CD4-positive, alpha-beta T cell treated with Interleukin-21 for 1 hour (primary cell): ENCODE data around the gene BTNL9.
"Not testable (repeated sequence)": the region's sequence is repeated elsewhere in the genome, so short reads cannot be mapped to it uniquely, and the experiment has no call there.

ENCODE experiments used
- DNase-seq: peaks from one replicate; pipeline ENCODE4 v3.0.0-alpha.2; 2020

Gene BTNL9

DNA sequence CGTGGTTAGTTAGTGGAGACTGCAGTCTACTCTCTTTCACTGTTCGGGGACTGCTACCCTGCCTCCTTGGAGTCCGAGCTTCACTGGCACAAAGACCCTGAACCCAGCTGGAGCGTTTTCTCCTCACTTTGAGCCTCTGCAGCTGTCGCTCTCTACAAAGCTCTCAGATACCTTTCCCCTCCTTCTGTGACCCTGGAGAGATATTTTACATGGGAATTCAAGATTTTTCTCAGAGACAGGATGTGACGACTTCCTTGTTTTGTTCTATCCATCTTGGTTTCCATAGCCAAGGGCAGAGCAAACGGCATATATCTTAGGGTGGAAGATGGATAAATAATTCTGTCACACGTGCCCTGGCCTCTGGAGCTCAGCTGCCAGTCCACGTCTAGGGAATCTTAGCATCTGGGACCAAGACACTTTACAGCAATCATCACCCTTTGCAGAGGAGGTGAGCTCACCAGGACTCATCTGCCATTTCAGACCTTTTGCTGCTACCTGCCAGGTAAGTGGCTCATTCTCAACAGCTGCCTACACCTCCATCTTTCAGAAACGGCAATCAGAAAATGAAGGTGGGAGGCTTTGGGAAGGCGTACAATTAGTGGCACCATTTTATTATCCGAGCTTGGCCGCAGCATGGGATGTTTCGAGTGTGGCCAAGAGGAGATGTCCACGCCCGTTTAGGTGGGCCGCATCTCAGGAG, at the start of gene BTNL9:
Gene BTNL9 (plus strand): TSS at position 336 of the 700 bp plus-strand sequence. CDS start 5,224 bp downstream, outside the sequence.
- DNase-seq: no peak

DNA sequence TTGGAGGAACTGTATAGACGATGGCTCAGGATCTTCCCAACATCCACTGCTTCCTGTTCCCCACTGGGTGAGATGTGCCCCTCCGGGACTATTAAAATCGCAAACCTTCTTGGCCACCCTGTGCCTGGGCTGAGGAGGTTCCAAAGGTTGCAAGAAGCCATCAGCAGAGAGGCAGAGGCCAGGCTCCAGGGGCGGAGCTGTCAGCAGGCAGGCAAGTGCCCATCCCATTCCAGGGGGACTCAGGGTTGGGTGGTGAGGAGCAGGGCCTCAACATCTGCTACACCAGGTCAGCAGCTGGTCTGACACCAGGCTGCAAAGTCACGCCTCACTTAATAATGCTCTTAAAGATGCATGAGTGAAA, 49.2 kb upstream of the BTNL9 start:
- DNase-seq: no peak

DNA sequence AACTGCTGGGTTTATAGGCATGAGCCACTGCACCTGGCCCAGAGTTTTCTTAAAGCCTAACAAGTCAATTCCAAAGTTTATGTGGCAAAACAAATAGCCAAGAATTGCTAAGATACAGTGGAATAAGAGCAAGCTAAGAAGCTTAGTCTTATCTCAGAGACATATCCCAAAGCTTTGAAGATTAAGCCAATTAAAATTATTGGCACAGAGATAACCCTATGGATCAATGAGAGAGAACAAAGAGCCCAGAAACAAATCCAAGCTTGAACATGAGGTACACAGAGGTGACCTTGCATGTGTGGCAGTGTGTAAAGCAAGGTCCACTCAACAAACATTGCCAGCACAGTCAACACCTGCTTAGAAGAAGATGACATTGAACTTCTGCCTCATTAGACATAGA, 38.1 kb upstream of the BTNL9 start:
- no peak for DNase-seq

DNA sequence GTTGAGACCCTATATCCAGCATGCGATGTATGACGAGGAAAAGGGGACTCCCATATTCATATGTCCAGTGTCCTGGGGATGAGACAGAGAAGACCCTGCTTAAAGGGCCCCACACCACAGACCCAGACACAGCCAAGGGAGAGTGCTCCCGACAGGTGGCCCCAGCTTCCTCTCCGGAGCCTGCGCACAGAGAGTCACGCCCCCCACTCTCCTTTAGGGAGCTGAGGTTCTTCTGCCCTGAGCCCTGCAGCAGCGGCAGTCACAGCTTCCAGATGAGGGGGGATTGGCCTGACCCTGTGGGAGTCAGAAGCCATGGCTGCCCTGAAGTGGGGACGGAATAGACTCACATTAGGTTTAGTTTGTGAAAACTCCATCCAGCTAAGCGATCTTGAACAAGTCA, 34.3 kb upstream of the BTNL9 start:
- DNase-seq: no peak

DNA sequence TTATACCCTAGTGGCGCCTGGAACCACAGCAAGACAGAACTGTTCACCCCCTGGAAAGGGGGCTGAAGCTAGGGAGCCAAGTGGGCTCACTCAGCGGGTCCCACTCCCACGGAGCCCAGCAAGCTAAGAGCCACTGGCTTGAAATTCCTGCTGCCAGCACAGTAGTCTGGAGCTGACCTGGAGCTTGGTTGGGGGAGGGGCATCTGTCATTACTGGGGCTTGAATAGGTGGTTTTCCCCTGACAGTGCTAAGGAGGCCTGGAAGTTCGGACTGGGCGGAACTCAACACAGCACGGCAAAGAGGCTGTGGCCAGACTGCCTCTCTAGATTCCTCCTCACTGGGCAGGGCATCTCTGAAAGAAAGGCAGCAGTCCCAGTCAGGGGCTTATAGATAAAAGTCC, 31.9 kb upstream of the BTNL9 start:
- no peak for DNase-seq

DNA sequence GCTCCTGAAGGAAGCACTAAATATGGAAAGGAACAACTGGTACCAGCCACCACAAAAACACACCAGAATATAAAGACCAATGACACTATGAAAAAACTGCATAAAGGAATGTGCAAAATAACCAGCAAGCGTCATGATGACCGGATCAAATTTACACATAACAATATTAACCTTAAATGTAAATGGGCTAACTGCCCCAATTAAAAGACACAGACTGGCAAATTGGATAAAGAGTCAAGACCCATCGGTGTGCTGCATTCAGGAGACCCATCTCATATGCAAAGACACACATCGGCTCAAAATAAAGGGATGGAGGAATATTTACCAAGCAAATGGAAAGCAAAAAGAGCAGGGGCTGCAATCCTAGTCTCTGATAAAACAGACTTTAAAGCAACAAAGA, 30.0 kb upstream of the BTNL9 start:
- DNase-seq: not testable (repeated sequence)

DNA sequence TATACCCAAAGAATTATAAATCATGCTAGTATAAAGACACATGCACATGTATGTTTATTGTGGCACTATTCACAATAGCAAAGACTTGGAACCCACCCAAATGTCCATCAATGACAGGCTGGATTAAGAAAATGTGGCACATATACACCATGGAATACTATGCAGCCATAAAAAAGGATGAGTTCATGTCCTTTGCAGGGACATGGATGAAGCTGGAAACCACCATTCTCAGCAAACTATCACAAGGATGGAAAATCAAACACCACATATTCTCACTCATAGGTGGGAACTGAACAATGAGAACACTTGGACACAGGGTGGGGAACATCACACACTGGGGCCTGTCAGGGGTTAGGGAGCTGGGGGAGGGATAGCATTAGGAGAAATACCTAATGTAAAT, 25.4 kb upstream of the BTNL9 start:
- DNase-seq: not testable (repeated sequence)

DNA sequence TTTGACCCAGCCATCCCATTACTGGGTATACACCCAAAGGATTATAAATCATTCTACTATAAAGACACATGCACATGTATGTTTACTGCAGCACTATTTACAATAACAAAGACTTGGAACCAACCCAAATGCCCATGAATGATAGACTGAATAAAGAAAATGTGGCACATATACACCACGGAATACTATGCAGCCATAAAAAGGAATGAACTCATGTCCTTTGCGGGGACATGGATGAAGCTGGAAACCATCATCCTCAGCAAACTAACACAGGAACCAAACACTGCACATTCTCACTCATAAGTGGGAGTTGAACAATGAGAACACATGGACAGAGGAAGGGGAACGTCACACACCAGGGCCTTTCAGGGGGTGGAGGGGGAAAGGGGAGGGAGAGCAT, 22.6 kb upstream of the BTNL9 start:
- DNase-seq: not testable (repeated sequence)

DNA sequence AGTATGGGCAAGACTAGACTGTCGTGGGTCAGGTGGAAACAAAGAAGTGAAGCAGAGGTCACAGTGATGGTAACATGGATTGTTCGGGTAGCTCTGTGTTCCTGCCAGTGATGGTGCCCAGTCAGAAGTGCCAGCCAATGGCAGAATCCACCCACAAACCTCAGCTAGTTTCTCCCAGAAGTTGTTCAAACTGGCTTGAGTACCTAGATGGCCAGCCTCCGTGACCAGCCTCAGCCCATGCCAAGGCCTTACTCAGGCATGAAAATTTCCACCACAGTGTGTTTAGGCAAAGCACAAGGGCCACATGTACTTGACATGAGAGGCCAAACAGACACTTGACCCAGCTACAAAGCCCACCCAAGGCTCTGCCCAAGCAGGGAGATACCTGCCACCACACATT, 19.4 kb upstream of the BTNL9 start:
- DNase-seq: no peak

DNA sequence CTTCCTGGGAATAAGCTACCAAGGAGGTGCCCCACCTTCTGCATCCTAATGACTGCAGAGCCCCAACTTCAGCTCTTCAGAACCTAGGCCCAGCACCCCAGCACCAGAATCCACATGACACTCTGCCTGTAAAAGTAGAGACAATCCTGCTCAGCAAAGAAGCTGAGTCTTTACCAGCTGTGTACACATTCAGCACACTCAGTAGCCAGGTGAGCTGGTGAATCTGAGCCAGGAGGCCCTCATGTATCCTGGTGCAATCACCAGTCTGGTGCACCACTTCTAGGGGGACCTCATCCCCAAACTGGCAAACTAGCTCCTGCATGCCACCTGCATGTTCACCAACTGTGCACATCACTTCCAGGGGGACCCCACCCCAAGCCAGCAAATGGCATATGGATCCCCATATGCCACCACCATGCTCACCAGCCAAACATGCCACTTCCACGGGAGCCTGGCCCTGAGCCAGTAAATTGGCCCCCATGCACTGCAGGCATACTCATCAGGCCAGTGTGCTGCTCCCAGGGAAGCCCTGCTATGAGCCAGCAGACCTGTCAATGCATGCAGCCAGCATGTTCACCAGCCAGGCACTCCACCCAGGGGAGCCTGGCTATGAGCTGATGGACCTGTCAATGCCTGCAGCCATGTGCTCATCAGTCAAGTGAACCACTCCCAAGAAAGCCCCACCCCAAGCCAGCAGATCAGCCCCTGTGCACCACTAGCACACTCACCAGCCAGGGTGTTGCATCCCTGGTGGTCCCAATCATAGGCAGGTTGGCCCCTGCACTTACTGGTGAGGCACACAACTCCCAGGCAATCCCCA, 15.6 kb upstream of the BTNL9 start:
- no peak for DNase-seq

DNA sequence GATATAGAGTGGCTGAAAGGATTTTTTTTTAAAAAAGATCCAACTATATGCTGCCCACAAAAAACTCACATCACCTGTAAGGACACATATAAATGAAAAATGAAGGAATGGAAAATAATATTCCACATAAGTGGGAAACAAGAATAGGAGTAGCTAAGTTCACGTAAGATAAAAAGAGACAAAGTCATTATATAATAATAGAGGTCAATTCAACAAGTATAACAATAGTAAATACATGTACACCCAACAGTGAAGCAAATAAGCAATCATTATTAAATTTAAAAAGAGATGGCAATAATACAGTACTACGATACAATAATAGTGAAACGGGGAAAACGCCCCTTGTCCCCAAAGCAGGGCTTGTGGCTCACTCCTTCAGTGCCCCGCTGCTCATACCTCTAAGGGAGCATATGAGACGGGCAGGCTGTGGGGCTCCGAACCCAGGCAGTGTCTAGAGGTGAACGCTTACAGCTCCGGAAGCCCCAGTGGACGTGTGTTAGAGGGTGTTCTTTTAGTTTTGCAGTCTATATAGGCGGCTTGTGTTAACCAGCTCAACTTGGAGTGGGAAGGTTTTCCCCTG, 12.5 kb upstream of the BTNL9 start:
- DNase-seq: no peak

DNA sequence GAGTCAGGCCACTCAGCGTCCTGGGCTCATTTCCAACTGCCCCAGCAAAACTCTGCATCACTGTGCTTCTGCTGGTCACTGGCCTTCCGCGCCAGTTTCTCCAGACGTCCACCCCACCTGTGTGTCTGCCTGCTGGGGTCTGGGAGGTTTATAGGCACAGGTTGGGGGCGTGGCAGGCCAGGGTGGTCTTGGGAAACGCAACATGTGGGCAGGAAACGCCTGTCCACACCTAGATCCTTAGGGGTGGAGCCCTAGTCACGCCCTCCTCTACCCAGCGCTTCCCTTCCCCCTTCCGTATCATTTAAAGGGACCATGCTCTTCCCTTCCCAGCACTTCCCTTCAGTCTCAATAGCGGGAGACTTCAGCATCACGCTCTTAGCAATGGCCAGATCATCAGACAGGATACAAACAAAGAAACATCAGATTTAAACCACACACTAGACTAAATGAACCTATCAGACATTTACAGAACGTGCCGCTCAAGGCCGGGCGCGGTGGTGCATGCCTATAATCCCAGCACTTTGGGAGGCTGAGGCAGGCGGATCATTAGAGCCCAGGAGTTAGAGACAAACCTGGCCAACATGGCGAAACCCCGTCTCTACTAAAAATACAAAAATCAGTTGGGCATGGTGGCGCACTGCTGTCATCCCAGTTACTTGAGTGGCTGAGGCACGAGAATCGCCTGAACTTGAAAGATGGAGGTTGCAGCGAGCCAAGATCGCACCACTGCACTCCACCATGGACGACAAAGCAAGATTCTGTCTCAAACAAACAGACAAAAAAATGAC, 11.8 kb upstream of the BTNL9 start:
- DNase-seq: no peak

DNA sequence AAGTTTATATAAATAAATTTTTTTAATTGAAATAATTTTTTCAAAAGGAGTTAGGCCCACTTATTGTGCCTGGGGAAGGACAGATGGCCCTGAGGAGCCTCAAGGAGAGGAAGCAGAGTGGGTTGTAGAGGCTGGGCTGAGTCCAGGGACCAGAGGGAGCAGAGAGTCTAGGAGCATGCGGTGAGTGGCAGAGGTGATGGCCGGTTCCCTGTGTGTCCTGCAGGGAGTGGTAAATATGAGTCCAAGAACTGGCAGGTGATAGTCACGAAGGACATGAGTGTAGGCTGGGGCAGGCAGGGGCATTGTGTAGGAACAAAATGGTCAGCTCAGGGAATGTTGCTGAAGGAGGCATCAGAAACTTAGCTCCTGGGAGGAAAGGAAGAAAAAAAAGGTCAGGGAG, 8.3 kb upstream of the BTNL9 start:
- DNase-seq: no peak

DNA sequence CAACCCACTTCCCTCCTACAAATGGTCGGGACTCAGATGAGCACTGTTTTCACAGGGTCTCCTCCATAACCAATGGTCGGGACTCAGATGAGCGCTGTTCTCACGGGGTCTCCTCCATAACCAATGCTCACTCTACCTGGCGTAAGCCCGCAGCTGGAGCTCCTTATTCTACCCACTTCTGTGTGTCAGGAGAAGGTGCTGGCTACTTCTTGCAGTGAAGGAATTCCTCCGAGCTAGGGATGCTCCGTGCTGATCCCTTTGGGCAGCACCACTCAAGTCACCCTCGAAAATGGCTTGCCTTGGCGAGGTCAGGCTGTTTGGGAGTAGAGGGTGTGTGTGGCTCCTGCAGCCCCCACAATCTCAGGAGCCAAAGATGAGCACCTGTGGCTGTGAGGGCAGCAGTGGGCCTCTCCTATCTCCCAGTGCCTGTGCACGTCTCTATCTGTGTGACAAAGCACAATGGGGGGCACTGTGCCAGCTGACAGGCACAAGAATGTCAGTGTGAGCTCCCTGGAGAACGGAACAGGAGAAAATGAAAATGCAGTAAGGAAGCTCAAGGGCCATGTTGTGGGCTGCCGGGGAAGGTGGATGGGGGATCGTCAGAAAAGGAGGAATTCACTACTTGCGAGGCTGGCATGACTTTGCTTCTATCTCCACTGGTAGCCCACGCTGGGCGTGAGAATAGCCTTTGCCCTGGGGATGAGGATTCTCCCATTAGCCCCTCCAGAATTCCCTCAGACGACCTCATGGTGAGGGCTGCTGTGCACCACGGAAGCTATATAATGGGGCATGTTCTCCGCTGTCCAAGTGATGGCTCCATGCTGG, 3.9 kb upstream of the BTNL9 start:
- DNase-seq: no peak

DNA sequence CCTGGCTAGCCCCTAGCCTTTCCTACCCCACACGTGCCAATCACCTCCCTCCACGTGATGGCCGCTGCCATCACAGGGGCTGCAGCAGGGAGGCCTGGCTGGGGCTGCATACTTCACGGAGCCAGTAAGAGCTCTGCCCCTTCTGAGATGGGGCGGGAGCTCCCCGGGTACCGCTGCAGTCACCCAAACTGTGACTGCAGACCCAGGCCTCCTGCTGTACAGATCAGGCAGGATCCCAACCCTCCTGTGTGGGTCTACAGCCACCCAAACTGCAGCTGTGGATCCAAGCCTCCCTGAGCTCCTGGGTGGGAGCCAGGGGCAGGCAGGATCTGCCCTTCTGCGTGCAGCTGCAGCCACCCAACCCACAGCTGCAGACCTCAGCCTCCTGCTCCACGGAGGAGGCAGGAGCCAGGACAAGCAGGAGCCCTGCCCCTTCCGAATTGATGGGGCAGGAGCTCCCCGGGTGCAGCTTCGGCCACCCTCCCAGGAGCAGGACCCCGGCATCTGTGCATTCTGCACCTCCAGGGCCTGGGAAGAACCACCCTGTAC, 3.2 kb upstream of the BTNL9 start:
- no peak for DNase-seq

DNA sequence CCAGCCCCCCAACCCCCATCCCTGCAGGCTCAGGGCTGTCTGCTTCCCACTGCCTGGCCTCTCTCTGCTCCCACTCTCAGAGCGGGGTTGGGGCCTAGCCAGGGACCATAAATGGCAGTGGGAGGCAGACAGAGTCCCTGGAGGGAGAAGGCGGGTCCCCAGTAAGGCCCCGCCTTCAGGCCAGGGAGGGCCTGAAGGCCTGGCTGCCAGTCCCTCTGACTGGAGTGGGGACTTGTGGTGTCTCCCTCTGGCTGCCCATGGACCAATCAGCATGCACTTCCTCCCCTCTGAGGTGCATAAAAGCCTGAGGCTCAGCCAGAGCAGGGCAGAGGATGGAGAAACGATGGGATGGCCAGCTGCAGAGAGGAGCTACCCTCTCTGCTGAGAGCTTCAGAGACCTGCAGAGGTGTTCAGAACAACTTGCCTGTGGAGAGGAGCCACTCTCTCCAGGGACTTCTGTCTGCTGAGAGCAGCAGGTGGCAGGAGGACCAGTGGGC, 2.7 kb upstream of the BTNL9 start:
- no peak for DNase-seq

DNA sequence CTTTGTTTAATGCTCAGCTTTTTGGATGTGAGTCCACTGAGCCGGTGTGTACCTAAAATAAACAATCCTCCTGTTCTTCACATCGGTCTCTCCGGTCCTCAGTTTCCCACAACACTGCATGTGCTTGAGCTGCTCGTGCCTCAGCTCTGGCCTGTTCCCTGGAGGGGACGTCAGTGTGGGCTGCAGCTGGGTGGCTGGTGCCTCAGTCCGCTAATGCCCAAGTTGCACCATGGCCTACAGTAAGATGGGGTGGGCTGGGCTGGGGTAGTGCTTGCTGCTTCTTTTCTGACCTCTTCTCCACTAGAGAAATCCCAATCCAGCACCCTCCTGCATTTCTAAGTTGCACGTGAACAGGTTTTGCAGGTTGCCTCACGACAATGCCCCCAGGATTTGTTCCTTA, 595 bp upstream of the BTNL9 start:
- DNase-seq: no peak

DNA sequence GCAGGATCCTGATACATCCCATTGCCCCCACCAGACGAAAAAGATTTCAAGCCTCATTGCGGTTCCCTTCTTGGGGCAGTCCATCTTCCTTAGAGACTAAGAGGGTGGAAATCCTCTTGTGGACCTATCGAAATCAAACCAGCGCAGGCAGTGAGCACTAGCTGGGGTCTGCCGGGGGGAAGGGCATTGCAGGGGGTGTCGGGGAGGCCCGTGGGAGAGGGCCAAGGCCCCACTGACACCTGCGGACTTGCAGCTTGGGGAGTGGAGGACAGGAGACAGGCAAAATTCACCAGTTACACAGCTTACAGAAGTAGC, 522 bp downstream of the BTNL9 start:
- no peak for DNase-seq

DNA sequence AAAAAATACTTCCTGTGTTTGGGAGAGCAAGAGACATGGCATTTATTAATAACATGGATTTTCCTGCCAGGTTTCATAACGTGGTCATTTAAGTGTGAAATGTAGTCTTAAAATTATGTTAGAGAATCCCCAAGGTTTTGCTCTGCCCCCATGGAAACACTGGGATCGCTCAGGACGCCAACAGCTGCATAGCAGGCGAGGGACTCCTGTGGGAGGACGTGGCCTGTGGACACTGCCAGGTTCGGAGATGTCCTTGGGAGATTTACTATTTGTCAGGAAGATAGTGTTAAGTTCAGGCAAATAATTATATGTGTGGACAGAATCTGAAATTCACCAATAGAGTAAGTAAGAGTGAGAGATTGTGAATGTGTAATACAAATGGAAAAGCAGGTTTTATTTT, 977 bp downstream of the BTNL9 start:
- DNase-seq: no peak

DNA sequence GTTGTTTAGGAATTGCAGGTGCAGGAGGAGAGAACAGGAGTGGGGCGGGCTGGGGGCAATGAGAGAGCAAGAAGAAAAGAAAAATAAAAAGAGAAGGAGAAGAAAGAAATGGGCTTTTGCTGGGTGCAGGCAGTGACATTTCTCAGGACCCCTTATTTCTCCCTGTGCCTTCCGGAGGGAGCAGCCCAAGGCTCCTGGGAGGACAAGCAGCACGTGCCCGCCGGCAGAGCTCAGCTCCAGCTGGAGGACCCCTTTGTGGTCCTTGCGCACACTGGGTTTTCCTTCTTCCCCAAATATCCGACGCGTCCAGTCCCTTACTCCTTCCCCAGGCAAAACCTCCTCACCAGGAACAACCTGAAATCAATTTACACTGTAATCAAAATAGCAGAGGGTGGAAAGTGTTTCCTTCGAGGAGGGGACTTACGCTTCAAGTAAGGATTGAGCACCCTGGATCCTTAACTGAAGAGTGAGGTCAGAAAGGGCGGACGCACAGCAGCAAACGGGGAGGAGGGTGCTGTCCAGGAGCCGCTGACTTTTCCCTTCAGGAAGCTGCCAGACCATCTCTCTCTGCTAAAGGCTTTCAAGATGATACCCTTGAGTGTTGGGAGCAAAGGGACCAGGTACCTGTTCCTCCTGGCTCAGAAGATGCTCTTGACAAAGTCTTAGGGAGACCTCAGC, 2.1 kb downstream of the BTNL9 start:
- no peak for DNase-seq

DNA sequence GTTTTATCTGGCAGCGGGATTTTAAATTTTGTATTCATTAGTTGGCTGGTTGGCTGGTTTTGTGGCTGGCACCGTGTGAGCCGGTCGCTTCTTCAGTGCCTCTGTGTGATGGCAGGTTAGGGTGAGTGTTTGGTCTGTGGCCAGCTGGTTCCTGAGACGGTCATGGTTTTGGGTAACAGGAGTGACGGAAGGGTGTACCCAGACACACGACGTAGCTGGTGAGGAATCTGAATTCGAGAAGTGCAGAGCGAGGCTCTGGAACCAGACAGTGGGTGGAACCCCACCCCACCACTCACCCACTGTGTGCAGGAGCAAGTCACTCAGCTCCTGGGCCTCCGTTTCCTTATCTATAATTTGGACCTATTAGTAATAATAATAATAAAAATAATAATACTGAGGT, 2.7 kb downstream of the BTNL9 start:
- DNase-seq: no peak
